NT2/D1 (cell line): ENCODE data around the gene B3GNT3.

Source experiments
- SUZ12 ChIP-seq: IDR thresholded peaks from 2 replicates; pipeline ENCODE4 v1.6.1; 2011; ENCODE audit not compliant: insufficient read length, insufficient read depth; ENCODE audit errors: extremely low read depth
- YY1 ChIP-seq: IDR thresholded peaks from 2 replicates; pipeline ENCODE4 v1.6.1; 2011; ENCODE audit not compliant: insufficient read length, insufficient read depth
- ZNF274 ChIP-seq: IDR thresholded peaks from 2 replicates; pipeline ENCODE4 v1.6.1; 2011; ENCODE audit warnings: mild to moderate bottlenecking, low read depth, low read length

- TF ChIP-seq YY1, result no peak
- TF ChIP-seq ZNF274, result no peak
- no peak for TF ChIP-seq SUZ12
These were observed 45.9 kb upstream of the B3GNT3 start for GRCh38 chr19:17748884-17749638.
